Measurements from ENCODE around the gene CACNB2.
"Not testable (repeated sequence)": the region's sequence is repeated elsewhere in the genome, so short reads cannot be mapped to it uniquely, and the experiment has no call there.

The CACNB2 gene

DNA sequence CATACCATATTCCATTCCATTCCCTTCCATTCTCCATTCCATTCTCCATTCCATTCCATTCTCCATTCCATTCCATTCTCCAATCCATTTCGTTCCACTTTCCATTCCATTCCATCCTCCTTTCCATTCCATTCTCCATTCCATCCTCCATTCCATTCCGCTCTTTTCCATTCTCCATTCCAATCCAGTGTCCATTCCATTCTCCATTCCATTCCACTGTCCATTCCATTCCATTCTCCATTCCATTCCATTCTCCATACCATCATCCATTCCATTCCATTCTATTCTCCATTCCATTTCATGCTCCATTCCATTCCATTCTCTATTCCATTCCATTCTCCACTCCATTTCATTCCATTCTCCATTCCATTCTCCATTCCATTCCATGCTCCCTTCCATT lies 430.2 kb downstream of the CACNB2 start:
- not testable (repeated sequence) for DNase-seq (ENCODE audit: low read depth in 2 of 2)

DNA sequence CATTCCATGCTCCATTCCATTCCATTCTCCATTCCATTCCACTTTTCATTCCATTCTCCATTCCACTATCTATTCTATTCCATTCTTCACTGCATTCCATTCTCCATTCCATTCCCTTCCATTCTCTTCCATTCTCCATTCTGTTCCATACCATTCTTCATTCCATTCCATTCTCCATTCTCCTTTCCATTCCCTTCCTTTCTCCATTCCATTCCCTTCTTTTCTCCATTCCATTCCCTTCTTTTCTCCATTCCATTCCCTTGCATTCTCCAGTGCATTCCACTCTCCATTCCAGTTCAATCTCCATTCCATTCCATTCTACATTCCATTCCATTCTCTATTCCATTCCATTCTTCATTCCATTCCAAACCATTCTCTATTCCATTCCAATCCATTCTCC lies 430.9 kb downstream of the CACNB2 start:
- DNase-seq (ENCODE audit: low read depth in 2 of 2), result no peak

DNA sequence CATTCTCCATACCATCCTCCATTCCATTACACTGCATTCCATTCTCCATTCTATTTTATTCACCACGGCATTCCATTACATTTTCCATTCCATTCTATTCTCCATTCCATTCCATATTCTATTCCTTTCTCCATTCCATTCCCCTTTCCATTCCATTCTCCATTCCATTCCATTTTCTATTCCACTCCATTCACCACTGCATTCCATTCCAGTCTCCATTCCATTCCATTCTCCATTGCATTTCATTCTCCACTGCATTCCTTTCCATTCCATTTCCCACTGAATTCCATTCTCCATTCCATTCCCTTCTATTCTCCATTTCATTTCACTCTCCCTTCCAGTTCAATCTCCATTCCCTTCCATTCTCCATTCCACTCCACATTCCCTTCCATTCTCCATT lies 431.6 kb downstream of the CACNB2 start:
- DNase-seq (ENCODE audit: low read depth in 2 of 2), result no peak

DNA sequence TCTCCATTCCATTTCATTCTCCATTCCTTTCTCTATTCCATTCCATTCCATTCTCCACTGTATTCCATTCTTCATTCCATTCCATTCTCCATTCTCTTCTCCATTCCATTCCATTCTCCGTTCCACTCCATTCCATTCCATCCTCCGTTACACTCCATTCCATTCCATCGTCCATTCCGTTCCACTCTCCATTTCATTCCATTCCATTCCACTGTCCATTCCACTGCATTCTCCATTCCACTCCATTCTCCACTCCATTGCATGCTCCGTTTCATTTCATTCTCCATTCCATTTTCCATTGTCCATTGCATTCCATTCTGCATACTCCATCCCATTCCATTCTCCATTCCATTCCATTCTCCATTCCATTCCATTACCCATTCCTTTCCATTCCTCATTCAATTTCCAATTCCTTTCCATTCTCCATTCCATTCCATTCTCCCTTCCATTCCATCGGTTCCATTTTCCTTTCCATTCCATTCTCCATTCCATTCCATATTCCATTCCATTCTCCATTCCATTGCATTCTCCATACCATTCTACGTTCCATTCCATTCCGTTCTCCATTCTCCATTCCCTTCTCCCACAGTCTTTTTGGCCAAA lies 432.8 kb downstream of the CACNB2 start:
- DNase-seq (ENCODE audit: low read depth in 2 of 2), result no peak

DNA sequence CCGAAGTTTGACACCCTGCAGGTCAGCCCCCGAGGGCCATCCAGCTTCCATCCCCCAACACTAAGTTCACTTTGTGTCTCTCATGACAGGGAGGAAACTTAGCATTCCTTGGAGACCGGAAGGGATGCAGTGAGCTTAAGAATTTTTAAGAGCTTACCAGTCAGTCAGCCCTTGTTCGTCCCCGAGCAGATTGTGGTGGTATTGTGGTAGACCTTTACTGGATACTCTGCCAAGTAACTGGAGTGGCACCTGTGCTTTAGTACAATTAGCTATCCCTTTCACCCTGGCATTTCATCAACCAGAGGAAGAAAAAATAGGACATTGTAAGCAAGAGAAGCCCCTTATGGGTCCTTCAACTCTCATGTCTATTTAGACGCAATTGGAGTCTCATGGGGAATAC lies 436.4 kb downstream of the CACNB2 start:
- no peak for DNase-seq (ENCODE audit: low read depth in 2 of 2)

DNA sequence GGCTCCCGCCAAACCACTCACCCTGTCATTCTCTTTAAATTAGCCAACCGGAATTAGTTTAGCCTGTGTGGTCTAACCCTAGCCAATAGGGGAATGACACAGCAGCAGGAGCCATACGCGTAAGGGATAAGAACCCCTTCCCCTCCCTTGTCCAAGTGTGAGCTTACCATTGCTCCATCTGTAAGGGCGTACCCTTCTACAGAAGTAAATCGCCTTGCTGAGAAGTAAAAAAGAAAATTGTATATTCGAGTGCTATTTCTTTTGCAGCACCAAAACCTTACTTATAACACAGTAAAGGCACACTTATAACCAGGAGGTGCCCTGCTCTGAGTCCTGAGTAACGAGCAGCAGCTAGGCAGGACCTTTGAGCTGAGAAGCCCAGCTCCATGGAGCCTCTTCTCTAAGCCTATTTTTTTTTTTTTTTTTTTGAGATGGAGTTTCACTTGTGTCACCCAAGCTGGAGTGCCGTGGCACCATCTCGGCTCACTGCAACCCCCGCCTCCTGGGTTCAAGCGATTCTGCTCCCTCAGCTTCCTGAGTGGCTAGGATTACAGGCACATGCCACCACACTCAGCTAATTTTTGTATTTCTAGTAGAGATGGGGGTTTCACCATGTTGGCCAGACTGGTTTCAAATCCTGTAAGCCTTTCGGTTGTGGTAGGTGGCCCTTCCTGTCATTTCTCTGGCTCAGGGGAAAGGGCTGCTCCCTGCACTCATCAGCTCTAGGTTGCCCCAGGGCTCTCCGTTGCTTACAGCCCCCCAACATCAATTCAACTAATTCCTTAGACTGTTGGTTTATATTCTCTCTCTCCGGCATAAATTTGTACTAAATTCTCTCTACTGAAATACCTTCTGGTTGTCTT lies 437.8 kb downstream of the CACNB2 start:
- no peak for DNase-seq (ENCODE audit: low read depth in 2 of 2)

DNA sequence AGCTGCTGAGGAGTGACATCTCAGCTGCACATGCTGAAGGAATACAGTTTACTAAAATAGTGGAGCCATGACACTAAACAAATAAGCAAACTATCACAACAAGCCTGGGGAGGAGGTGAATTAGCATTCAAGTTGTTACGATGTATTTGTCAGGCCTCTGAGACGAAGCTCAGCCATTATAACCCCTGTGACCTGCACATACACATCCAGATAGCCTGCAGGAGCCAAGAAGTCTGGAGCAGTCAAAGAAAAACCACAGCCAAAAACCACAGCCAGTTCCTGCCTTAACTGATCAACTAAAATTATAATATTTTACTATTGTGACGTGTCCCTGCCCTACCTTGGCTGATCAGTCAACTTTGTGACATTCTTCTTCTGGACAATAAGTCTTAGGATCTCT lies 442.6 kb downstream of the CACNB2 start:
- DNase-seq (ENCODE audit: low read depth in 2 of 2), result no peak

DNA sequence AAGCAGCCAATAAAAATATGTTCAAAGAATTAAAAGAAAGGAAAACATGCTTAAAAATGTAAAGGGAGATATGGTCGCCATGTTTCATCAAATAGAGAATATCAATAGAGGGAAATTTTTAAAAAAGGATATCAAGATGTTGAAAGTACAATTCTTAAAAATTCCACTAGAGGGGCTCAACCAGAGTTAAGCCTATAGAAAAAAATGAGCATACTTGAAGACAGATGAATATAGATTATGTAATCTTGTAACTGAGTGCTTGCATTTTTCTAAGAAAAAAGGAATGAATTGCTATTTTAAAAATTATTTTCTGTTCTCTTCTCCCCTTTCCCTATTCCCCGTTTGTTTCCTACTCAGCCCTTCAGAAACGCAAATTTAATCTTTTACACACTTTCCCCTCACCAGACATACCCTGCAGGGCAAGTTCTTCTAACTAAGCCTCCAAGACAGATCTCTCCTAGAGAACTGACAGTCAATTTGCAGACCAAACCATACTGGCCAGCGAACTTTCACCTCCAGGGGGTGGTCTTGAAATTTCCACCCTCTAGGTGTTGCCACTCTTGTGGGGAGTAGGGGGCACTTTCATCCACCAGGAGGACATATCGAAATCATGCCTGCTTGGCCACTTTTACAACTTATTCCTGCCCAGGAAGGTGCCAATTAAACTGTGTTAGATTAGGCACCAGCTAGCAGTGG lies 443.5 kb downstream of the CACNB2 start:
- no peak for DNase-seq (ENCODE audit: low read depth in 2 of 2)

DNA sequence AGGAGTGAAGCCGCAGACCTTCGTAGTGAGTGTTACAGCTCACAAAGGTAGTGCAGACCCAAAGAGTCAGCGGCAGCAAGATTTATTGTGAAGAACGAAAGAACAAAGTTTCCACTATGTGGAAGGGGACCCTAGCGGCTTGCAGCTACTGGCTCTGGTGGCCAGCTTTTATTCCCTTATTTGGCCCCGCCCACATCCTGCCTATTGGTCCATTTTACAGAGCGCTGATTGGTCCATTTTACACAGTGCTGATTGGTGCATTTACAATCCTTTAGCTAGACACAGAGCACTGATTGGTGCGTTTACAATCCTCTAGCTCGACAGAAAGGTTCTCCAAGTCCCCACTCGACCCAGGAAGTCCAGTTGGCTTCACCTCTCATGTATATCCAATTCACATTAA lies 446.4 kb downstream of the CACNB2 start:
- DNase-seq (ENCODE audit: low read depth in 2 of 2), result not testable (repeated sequence)

DNA sequence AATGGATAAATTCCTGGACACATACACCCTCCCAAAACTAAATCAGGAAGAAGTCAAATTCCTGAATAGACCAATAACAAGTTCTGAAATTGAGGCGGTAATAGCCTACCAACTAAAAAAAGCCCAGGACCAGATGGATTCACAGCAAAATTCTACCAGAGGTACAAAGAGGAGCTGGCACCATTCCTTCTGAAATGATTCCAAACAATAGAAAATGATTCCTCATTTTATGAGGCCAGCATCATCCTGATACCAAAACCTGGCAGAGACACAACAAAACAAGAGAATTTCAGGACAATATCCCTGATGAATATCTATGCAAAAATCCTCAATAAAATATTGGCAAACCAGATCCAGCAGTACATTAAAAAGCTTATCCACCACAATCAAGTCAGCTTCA lies 450.9 kb downstream of the CACNB2 start:
- DNase-seq (ENCODE audit: low read depth in 2 of 2), result not testable (repeated sequence)

All from stimulated activated CD4-positive, alpha-beta T cell treated with anti-CD3 and anti-CD28 coated beads, Interleukin-1b, Interleukin-23, amount 100 ng/mL, for 4 hours (primary cell).